Stimulated activated CD4-positive, alpha-beta T cell treated with anti-CD3 and anti-CD28 coated beads, Interleukin-4, amount 100 ng/mL, for 24 hours (primary cell): Measurements from ENCODE around the gene ALX4.

Source experiments
- DNase-seq: peaks from one replicate; pipeline ENCODE4 v3.0.0-alpha.2; 2020

The ALX4 gene

GRCh38 chr11:44267006-44267749 lies 42.8 kb downstream of the ALX4 start:
- no peak for DNase-seq

GRCh38 chr11:44266056-44266780 lies 43.7 kb downstream of the ALX4 start:
- no peak for DNase-seq

- no peak for DNase-seq
Measured at GRCh38 chr11:44264761-44265160, 45.2 kb downstream of the ALX4 start.

GRCh38 chr11:44264438-44264749 lies 45.5 kb downstream of the ALX4 start:
- DNase-seq, result no peak

GRCh38 chr11:44263738-44264437 lies 46.1 kb downstream of the ALX4 start:
- no peak for DNase-seq

GRCh38 chr11:44261800-44262591 lies 47.9 kb downstream of the ALX4 start:
- DNase-seq, result no peak

- no peak for DNase-seq
Measured at GRCh38 chr11:44260081-44260480, 49.9 kb downstream of the ALX4 start.

- DNase-seq, result no peak
Measured at GRCh38 chr11:44258839-44259420, 51.0 kb downstream of the ALX4 start.

GRCh38 chr11:44258190-44258489 lies 51.8 kb downstream of the ALX4 start:
- no peak for DNase-seq

GRCh38 chr11:44257338-44258189 lies 52.4 kb downstream of the ALX4 start:
- DNase-seq, result no peak

GRCh38 chr11:44256673-44257291 lies 53.2 kb downstream of the ALX4 start:
- DNase-seq, result no peak

- DNase-seq, result no peak
Measured at GRCh38 chr11:44255406-44256071, 54.4 kb downstream of the ALX4 start.

- no peak for DNase-seq
Measured at GRCh38 chr11:44252999-44253602, 56.8 kb downstream of the ALX4 start.

GRCh38 chr11:44250421-44250820 lies 59.5 kb downstream of the ALX4 start:
- no peak for DNase-seq

- DNase-seq, result no peak
Measured at GRCh38 chr11:44248109-44248508, 61.8 kb downstream of the ALX4 start.

GRCh38 chr11:44247508-44247907 lies 62.4 kb downstream of the ALX4 start:
- DNase-seq, result no peak

- no peak for DNase-seq
Measured at GRCh38 chr11:44246726-44247125, 63.2 kb downstream of the ALX4 start.

GRCh38 chr11:44244639-44245310 lies 65.2 kb downstream of the ALX4 start:
- no peak for DNase-seq

- no peak for DNase-seq
Measured at GRCh38 chr11:44243595-44244343, 66.2 kb downstream of the ALX4 start.
